ENCODE results near the gene ZNF683. TPM values are rescaled to one million over a fixed set of nuclear protein-coding genes. Genes with fewer than 3 reads are reported as not detected.

Gene ZNF683
- total RNA-seq, 3 donors from 2014 or later, result 0.48 to 0.59 TPM; not detected in 1

DNA sequence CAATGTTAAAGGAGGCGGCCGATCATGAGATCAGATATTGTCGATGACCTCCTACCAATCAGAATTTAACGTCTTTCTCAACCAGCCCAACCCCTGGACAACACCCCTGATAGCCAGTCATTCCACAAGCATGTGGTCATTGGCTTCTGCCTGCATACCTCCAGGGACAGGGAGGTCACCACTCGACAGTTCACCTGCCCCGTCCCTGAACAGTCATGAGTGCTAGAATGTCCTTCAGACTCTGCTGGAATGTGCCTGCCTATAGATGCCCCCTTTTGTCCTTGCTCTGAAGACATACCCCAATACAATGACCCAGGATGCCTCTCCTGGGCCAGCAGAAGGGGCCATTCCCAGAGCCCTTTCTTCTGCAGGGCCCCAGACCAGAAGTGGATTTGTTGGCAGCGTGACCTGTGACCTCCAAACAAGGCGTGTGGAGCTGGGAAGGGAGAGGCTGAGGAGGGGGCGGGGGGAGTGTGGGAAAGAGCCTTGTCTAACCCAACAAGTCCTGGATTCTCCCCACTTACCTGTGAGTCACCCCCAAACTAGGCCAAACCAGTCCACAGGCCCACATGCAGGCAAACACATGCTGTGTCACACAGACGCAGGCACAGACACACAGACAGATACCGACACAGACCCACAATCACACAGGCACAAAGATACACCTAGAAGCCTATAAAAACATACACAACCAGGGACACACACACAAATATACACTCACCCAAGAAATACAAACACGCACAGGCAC, 20.8 kb downstream of the ZNF683 start:
- Histone ChIP-seq H3K4me3 (no peak overlapping the region), H3K9me3 (no peaks in the 10 kb centered on the region), H3K4me1 (no peaks in the 10 kb centered on the region), H3K27ac (no peak overlapping the region), H3K36me3 (no peaks in the 10 kb centered on the region), H3K27me3 (no peaks in the 10 kb centered on the region)
- no peak for DNase-seq (ENCODE audit: low spot score in 2 of 2)
- no peak for TF ChIP-seq POLR2A (IDR thresholded peaks at IDR 0.05)
- no peak for TF ChIP-seq POLR2AphosphoS5 (IDR thresholded peaks at IDR 0.05)
- no peak for TF ChIP-seq CTCF (IDR thresholded peaks at IDR 0.05)
- intact Hi-C loops (cut with DNase I; ENCODE audit: low total_unique reads), result no loop called here

GRCh38 chr1:26350701-26351589, 21.6 kb downstream of the ZNF683 start:
- no peak for DNase-seq (ENCODE audit: low spot score in 2 of 2)
- Histone ChIP-seq H3K27me3 (no peaks in the 10 kb centered on the region), H3K4me3 (no peak overlapping the region), H3K27ac (no peak overlapping the region), H3K9me3 (no peaks in the 10 kb centered on the region), H3K4me1 (no peaks in the 10 kb centered on the region), H3K36me3 (no peaks in the 10 kb centered on the region)
- no peak for TF ChIP-seq CTCF (IDR thresholded peaks at IDR 0.05)
- TF ChIP-seq POLR2A (IDR thresholded peaks at IDR 0.05), result no peak
- no peak for TF ChIP-seq POLR2AphosphoS5 (IDR thresholded peaks at IDR 0.05)
- intact Hi-C loops (cut with DNase I; ENCODE audit: low total_unique reads), result no loop called here

- Histone ChIP-seq H3K4me3 (no peak overlapping the region), H3K36me3 (no peaks in the 10 kb centered on the region), H3K9me3 (no peaks in the 10 kb centered on the region), H3K27me3 (no peaks in the 10 kb centered on the region), H3K4me1 (no peaks in the 10 kb centered on the region), H3K27ac (no peak overlapping the region)
- intact Hi-C loops (cut with DNase I; ENCODE audit: low total_unique reads), result no loop called here
- no peak for DNase-seq (ENCODE audit: low spot score in 2 of 2)
- TF ChIP-seq POLR2AphosphoS5 (IDR thresholded peaks at IDR 0.05) (no peak), CTCF (IDR thresholded peaks at IDR 0.05) (no peak), POLR2A (IDR thresholded peaks at IDR 0.05) (no peak)
Observed at GRCh38 chr1:26350343-26350700, 22.2 kb downstream of the ZNF683 start.

DNA sequence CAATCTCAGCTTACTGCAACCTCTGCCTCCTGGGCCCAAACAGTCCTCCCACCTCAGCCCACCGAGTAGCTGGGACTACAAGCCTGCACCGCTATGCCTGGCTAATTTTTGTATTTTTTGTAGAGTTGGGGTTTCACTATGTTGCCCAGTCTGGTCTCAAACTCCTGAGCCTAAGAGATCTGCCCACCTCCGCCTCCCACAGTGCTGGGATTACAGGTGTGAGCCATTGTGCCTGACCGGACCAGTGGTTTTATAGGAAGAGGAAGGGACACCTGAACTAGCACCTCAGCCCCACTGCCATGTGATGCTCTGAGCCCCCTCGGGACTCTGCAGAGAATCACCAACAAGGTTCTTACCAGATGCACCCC, 22.7 kb downstream of the ZNF683 start:
- Histone ChIP-seq H3K4me1 (no peaks in the 10 kb centered on the region), H3K9me3 (no peaks in the 10 kb centered on the region), H3K4me3 (no peak overlapping the region), H3K36me3 (no peaks in the 10 kb centered on the region), H3K27me3 (no peaks in the 10 kb centered on the region), H3K27ac (no peak overlapping the region)
- no peak for TF ChIP-seq CTCF (IDR thresholded peaks at IDR 0.05)
- no peak for TF ChIP-seq POLR2A (IDR thresholded peaks at IDR 0.05)
- no peak for TF ChIP-seq POLR2AphosphoS5 (IDR thresholded peaks at IDR 0.05)
- intact Hi-C loops (cut with DNase I; ENCODE audit: low total_unique reads), result no loop called here
- no peak for DNase-seq (ENCODE audit: low spot score in 2 of 2)
